Natural killer cell (primary cell): ENCODE data around the gene IBA57. TPM values are rescaled to one million over a fixed set of nuclear protein-coding genes. Genes with fewer than 3 reads are reported as not detected.

Source experiments
- ATAC-seq, 3 donors: fragments of 150-1000 bp in 2 of 3; fragments of 200-7000 bp in 1 of 3; cut with Tn5 transposase; 1 replicate in 1 of 3; 2 replicates in 2 of 3; pipeline ENCODE4 v1.10.0; 2021; ENCODE audit warnings: mild to moderate bottlenecking in 2 of 3, moderate library complexity in 2 of 3
- DNase-seq, 2 donors: peaks; one replicate each; pipeline versions ENCODE4 v3.0.0 to v3.0.0-alpha.2; 2013 to 2021; ENCODE audit warnings: mixed read lengths in 1 of 2
- H3K27ac ChIP-seq: one replicate; pipeline ENCODE4 v1.5.1; 2013; ENCODE audit warnings: mild to moderate bottlenecking, low read length
- H3K27me3 ChIP-seq: one replicate; pipeline ENCODE4 v1.6.1; 2013; ENCODE audit warnings: low read length; ENCODE audit not compliant: control insufficient read depth, insufficient read depth
- H3K36me3 ChIP-seq: one replicate; pipeline ENCODE4 v1.6.1; 2013; ENCODE audit warnings: low read length; ENCODE audit not compliant: control insufficient read depth, insufficient read depth
- H3K4me1 ChIP-seq: one replicate; pipeline ENCODE4 v1.6.1; 2013; ENCODE audit warnings: low read length; ENCODE audit not compliant: control insufficient read depth, insufficient read depth
- H3K4me3 ChIP-seq: one replicate; pipeline ENCODE4 v1.5.1; 2013; ENCODE audit warnings: low read length
- H3K9me3 ChIP-seq: one replicate; pipeline ENCODE4 v1.6.1; 2013; ENCODE audit warnings: low read length; ENCODE audit not compliant: control insufficient read depth, insufficient read depth
- H3K27ac Mint-ChIP-seq, 2 donors: one replicate each; pipeline ENCODE4 v1.8.0; 2022; ENCODE audit warnings: mild to moderate bottlenecking in 2 of 2, mixed read lengths in 2 of 2, moderate library complexity in 1 of 2
- H3K27me3 Mint-ChIP-seq, 2 donors: one replicate each; pipeline ENCODE4 v1.8.0; 2022; ENCODE audit warnings: low read depth in 2 of 2, mixed read lengths in 2 of 2
- H3K36me3 Mint-ChIP-seq: one replicate; pipeline ENCODE4 v1.8.0; 2022; ENCODE audit warnings: mixed read lengths
- H3K4me1 Mint-ChIP-seq, 2 donors: one replicate each; pipeline ENCODE4 v1.8.0; 2022; ENCODE audit warnings: mixed read lengths in 2 of 2
- H3K4me3 Mint-ChIP-seq: one replicate; pipeline ENCODE4 v1.8.0; 2022; ENCODE audit warnings: mild to moderate bottlenecking, moderate library complexity, mixed read lengths
- H3K9me3 Mint-ChIP-seq, 2 donors: one replicate each; pipeline ENCODE4 v1.8.0; 2022; ENCODE audit warnings: mixed read lengths in 2 of 2
- CTCF ChIP-seq: fragments of 200-600 bp; IDR thresholded peaks from one replicate; pipeline ENCODE4 v1.8.0; 2022; ENCODE audit warnings: antibody characterized with exemption
- WGBS: methylation state at CpG from one replicate; pipeline ENCODE4 v1.1.7; 2013; ENCODE audit warnings: missing lambda C conversion rate; ENCODE audit not compliant: insufficient coverage; 5-methylcytosine and 5-hydroxymethylcytosine counted together
- intact Hi-C: fragments of 100-400 bp; cut with micrococcal nuclease; formaldehyde crosslinking; loops from one replicate; pipeline ENCODE4 v1.14.2; 2022
- total RNA-seq, 4 donors: library from RNA; stranded (reverse); fragments of 120-200 nt in 1 of 4; gene quantifications; one replicate each; pipeline versions ENCODE4 v1.2.3 to v1.2.4, GENCODE V29; 2013 to 2022

Gene IBA57
- total RNA-seq, 3 donors from 2014 or later (not counting 1 experiment from before 2014, with no cell fraction given) = 13.3 to 14.1 (median 13.8) TPM

- no peak overlapping the region for H3K27ac Mint-ChIP-seq
- Histone ChIP-seq H3K27me3 (no peaks in the 10 kb centered on the region), H3K27ac (no peak overlapping the region), H3K4me3 (peak overlapping the region; percentile 27), H3K9me3 (no peaks in the 10 kb centered on the region), H3K36me3 (no peaks in the 10 kb centered on the region), H3K4me1 (peaks cover 19% of the 10 kb centered on the region)
- WGBS = 48% methylated on average over 47 of the region's 48 CpGs
- peaks cover 0 to 7% of the 10 kb centered on the region in 2 donors for H3K4me1 Mint-ChIP-seq
- no peaks in the 10 kb centered on the region for H3K36me3 Mint-ChIP-seq
- ATAC-seq (no peak), DNase-seq (no peak)
- TF ChIP-seq CTCF = no peak
- peak overlapping the region; percentile 85 for H3K4me3 Mint-ChIP-seq
- no peaks in the 10 kb centered on the region for H3K9me3 Mint-ChIP-seq
- H3K27me3 Mint-ChIP-seq = no peaks in the 10 kb centered on the region
- intact Hi-C loops = loop anchor here (2.0 kb wide), 1 partner anchor 301 kb away; no protein-coding TSS in a partner anchor
Observed at GRCh38 chr1:228213917-228214808, 48.6 kb downstream of the IBA57 start.

GRCh38 chr1:228214921-228215662, 49.5 kb downstream of the IBA57 start:
- no peaks in the 10 kb centered on the region for H3K27me3 Mint-ChIP-seq
- no peak for DNase-seq
- intact Hi-C loops = no loop called here
- Histone ChIP-seq H3K27me3 (no peaks in the 10 kb centered on the region), H3K4me1 (peaks cover 19% of the 10 kb centered on the region), H3K36me3 (no peaks in the 10 kb centered on the region), H3K27ac (no peak overlapping the region), H3K9me3 (no peaks in the 10 kb centered on the region), H3K4me3 (no peak overlapping the region)
- no peak for ATAC-seq
- 95% methylated on average over 23 of the region's 23 CpGs for WGBS
- no peak overlapping the region for H3K27ac Mint-ChIP-seq
- H3K36me3 Mint-ChIP-seq = no peaks in the 10 kb centered on the region
- peaks cover 0 to 7% of the 10 kb centered on the region in 2 donors for H3K4me1 Mint-ChIP-seq
- no peak overlapping the region for H3K4me3 Mint-ChIP-seq
- H3K9me3 Mint-ChIP-seq = no peaks in the 10 kb centered on the region
- no peak for TF ChIP-seq CTCF

DNA sequence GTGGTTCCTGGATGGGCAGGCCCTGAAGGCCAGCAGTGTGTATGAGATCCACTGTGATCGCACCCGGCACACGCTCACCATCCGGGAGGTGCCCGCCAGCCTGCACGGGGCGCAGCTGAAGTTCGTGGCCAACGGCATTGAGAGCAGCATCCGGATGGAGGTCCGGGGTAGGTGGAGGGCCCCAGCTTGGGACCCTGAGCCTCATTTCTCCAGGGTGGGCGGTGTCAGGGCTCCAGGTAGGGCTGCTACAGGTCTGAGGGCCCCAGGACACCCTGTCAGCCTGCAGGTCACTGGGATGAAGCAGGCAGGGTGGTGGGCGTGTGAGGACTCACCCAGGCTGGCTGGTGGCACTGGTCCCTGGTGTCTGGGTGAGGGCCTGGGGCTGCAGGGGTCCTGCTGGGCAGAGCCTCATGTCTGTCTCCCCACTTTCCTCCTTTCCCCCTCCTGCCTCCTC, 50.1 kb downstream of the IBA57 start:
- WGBS = 97% methylated on average over 13 of the region's 13 CpGs
- no peaks in the 10 kb centered on the region for H3K27me3 Mint-ChIP-seq
- no peak overlapping the region for H3K27ac ChIP-seq
- no peak overlapping the region for H3K27ac Mint-ChIP-seq
- no peaks in the 10 kb centered on the region for H3K9me3 ChIP-seq
- H3K27me3 ChIP-seq = no peaks in the 10 kb centered on the region
- intact Hi-C loops = no loop called here
- H3K9me3 Mint-ChIP-seq = no peaks in the 10 kb centered on the region
- H3K4me1 ChIP-seq = peaks cover 19% of the 10 kb centered on the region
- no peak overlapping the region for H3K4me3 ChIP-seq
- H3K36me3 Mint-ChIP-seq = no peaks in the 10 kb centered on the region
- TF ChIP-seq CTCF = no peak
- ATAC-seq = no peak
- DNase-seq = no peak
- H3K36me3 ChIP-seq = no peaks in the 10 kb centered on the region
- H3K4me1 Mint-ChIP-seq = peaks cover 0 to 7% of the 10 kb centered on the region in 2 donors
- H3K4me3 Mint-ChIP-seq = no peak overlapping the region
